ENCODE results near the gene BMAL2.

GRCh38 chr12:27334042-27334720 is 1.5 kb downstream of the BMAL2 start:
- TF ChIP-seq EP300 (IDR thresholded peaks at IDR 0.05; ENCODE audit: borderline replicate concordance) (no peak), TAF1 (IDR thresholded peaks at IDR 0.05; ENCODE audit: low read depth) (no peak), MAX (IDR thresholded peaks at IDR 0.05) (no peak), RAD21 (IDR thresholded peaks at IDR 0.05; ENCODE audit: low read depth) (no peak), FOXM1 (IDR thresholded peaks at IDR 0.05; ENCODE audit: borderline replicate concordance, low read depth) (no peak), YY1 (IDR thresholded peaks at IDR 0.05; ENCODE audit: low read depth) (no peak)
- TF ChIP-seq, protein P1, sequence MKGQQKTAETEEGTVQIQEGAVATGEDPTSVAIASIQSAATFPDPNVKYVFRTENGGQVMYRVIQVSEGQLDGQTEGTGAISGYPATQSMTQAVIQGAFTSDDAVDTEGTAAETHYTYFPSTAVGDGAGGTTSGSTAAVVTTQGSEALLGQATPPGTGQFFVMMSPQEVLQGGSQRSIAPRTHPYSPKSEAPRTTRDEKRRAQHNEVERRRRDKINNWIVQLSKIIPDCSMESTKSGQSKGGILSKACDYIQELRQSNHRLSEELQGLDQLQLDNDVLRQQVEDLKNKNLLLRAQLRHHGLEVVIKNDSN (IDR thresholded peaks at IDR 0.05) = no peak

All from Ishikawa (cell line).